Dermis microvascular lymphatic vessel endothelial cell (primary cell): ENCODE results near the gene MOSPD3. TPM values are rescaled to one million over a fixed set of nuclear protein-coding genes. Genes with fewer than 3 reads are reported as not detected.

ENCODE experiments used
- DNase-seq, 2 donors: peaks; one replicate each; pipeline versions ENCODE4 v3.0.0 to v3.0.0-alpha.2; 2010; ENCODE audit warnings: low read depth in 2 of 2
- total RNA-seq: library from RNA; depleted of rRNA; stranded (reverse); fragments of >200 nt; gene quantifications from 2 replicates; pipeline ENCODE4 v1.2.1, GENCODE V29; 2014

MOSPD3 gene
- total RNA-seq, 1 donor from 2014 or later = 6.8 TPM

- no peak for DNase-seq
Measured at GRCh38 chr7:100575746-100576383, 36.5 kb upstream of the MOSPD3 start.

GRCh38 chr7:100576384-100576993, 35.9 kb upstream of the MOSPD3 start:
- DNase-seq = no peak

DNA sequence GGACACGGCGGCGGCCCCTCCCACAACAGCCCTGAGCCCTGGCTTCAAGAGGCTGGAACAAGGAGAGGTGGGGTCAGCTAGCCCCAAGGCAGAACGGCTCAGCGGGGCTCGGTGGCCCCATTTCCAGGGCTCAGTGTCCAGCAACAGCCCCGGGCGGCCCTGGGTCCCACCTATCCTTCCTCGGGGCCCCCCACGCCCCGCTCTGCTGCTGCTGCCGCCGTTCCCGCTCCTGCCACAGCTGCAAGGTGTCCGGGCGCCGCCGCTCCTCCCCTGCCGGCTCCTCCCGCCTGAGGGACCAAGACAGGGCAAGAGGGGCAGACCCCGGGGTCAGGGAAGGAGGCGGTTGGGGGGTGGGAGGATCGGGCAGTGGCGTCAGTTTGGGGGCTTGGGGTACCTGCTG, 35.2 kb upstream of the MOSPD3 start:
- no peak for DNase-seq

DNA sequence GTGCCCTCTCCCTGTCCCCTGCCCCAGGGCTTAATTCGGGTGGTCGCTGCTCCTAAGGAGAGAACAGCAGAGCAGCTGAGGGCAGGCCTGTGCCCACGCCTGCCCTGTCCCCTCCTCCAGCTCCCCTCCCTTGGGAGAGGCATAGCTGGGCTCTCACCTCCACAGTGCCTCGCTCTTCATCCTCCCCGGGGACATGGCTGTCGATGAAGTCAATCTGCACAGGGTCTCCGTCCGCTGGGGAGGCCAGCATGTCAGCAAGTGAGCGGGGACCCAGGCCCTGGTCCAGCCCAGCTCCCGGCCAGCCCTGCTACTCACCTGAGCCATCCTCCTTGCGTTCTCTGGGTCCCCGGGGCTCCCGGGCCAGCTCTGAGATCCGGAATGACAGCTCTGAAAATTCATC, 34.8 kb upstream of the MOSPD3 start:
- DNase-seq = no peak

- DNase-seq = no peak
Measured at GRCh38 chr7:100578246-100579183, 33.8 kb upstream of the MOSPD3 start.

- DNase-seq = no peak
Measured at GRCh38 chr7:100580466-100581283, 31.7 kb upstream of the MOSPD3 start.

- DNase-seq = no peak
Measured at GRCh38 chr7:100582041-100582579, 30.2 kb upstream of the MOSPD3 start.

- DNase-seq = no peak
Measured at GRCh38 chr7:100582650-100583049, 29.7 kb upstream of the MOSPD3 start.

DNA sequence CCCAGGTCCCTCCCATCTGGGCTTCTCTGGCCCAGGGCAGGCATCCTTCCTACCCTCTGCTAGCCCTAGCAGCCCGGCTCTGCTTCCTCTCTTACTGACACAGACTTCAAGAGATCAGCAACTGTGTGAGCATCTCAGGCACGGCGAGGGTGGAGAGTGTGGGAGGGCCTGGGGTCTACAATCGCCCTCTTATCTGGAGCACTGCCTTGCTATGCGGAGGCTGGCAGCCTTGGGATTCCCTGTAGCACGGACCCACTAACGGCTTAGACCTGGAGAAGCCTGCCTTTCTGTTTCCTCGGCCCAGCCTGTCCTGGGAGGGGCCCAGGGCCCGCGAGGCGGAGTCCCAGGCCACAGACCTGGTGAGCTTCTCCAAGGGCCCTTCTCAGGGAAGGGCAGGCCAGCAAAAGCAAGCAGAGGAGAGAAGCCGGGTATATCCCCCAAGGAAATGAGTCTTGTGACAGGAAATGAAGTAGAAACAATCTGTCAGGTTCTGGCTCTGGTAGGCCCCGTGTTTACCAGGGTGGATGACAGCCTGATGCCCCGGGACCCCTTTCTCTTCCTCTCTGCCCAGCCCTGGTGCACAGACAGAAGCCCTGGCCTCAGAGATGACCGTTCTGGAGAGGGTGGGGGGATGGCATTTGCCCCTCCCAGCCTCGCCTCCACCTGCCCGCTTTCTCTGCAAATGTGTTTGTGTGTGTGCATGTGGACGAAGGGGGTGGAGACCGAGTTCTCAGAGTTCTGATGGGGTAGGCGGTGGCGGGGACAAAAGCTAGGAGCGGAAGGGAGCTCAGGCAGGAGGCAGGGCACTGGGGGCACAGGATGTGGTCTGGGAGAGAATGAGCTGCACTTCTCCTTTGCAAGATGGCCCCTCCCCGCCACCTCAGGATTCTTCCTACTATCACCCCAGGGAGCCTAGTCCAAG, 28.9 kb upstream of the MOSPD3 start:
- DNase-seq = peak in 1 of 2 donors; percentile 64

GRCh38 chr7:100584054-100584682, 28.2 kb upstream of the MOSPD3 start:
- DNase-seq = no peak

- DNase-seq = peak in 1 of 2 donors; percentile 64
Measured at GRCh38 chr7:100584683-100585510, 27.4 kb upstream of the MOSPD3 start.

GRCh38 chr7:100585511-100586265, 26.7 kb upstream of the MOSPD3 start, which contains the start of gene LRCH4:
TSS of gene LRCH4 (minus strand) at chr7:100586129. CDS start at chr7:100586100, 29 bp downstream.
- DNase-seq = no peak

DNA sequence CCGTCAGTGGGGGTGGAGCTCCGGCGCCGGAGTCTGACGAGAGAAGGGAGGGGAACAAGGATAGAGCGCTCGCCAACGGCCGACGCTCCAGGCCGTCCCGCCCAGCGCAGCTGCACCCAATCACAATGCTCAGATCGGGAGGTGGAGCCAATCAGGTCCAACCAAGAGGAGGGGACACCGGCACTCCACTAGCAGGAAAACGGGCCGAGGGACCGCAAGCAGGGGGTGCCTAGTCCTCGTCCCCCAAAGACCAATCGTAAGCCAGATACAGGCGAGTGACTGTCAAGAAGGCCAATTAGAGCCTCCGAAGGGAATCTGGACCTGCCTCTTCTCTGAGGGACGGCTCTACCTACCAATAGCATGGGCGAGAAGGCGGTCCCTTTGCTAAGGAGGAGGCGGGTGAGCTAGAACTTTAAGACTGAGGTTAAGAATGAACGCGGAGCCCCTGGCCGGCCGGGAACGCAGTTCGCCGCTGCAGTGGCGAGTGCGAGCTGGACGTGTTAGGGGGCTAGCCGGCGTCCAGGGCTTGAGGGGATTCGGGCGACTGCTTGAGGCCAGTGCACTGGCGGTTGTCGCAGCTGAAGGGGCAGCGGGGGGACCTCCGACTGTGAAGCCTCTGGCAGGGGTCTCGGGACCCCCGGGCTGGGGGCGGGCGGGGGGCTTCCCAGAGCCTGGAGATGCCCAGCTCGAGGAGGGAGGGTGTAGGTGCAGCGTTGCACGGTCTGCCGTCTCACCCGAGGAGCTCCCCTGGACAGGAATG, 25.9 kb upstream of the MOSPD3 start, which contains the start of gene FBXO24:
Gene FBXO24, plus strand, starts transcription at position 63 of the 760 bp plus-strand sequence. Its CDS starts 298 bp downstream, at position 361.
- peak; percentile 100 for DNase-seq

- DNase-seq = peak; percentile 18 to 58
Measured at GRCh38 chr7:100588438-100588837, 23.9 kb upstream of the MOSPD3 start.

DNA sequence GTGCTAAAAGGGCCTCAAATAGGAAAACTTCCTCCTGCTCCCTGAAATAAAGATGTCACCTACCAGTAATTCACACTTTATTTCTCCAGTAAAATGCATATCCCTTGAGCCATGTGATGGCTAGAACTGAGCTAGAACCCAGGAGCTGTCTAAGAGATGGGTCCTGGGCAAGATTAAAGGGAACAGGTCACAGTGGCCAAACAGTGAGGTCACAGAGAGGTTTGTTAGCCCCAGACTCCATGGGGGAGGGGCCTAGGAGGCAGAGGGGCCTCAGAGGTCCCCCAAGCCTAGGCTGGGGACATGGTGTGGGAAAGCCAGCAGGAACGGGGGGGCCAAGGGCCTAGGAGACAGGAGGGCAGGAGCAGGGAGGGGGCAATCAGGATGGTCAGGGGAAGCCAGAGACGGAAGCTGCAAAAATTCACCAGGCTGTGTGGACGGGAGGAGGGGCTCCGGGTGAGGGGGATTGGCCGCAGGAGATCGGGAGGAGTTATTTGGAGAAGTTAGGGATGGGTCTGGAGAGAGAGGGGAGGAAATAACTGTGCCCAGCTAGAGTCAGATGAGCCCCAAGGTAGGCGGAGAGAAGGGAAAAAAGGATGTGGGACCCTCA, 22.9 kb upstream of the MOSPD3 start:
- no peak for DNase-seq

GRCh38 chr7:100590077-100590737, 22.1 kb upstream of the MOSPD3 start:
- DNase-seq = no peak
